NAMALWA (cell line): ENCODE results near the gene SPAG6.
A peak's percentile ranks its signal among the peaks of the same experiment; 100 is the strongest.
"Not testable (repeated sequence)": the region's sequence is repeated elsewhere in the genome, so short reads cannot be mapped to it uniquely, and the experiment has no call there.

Experiments used
- DNase-seq: peaks from one replicate; pipeline ENCODE4 v3.0.0-alpha.2; 2015; ENCODE audit warnings: low spot score

The SPAG6 gene

DNA sequence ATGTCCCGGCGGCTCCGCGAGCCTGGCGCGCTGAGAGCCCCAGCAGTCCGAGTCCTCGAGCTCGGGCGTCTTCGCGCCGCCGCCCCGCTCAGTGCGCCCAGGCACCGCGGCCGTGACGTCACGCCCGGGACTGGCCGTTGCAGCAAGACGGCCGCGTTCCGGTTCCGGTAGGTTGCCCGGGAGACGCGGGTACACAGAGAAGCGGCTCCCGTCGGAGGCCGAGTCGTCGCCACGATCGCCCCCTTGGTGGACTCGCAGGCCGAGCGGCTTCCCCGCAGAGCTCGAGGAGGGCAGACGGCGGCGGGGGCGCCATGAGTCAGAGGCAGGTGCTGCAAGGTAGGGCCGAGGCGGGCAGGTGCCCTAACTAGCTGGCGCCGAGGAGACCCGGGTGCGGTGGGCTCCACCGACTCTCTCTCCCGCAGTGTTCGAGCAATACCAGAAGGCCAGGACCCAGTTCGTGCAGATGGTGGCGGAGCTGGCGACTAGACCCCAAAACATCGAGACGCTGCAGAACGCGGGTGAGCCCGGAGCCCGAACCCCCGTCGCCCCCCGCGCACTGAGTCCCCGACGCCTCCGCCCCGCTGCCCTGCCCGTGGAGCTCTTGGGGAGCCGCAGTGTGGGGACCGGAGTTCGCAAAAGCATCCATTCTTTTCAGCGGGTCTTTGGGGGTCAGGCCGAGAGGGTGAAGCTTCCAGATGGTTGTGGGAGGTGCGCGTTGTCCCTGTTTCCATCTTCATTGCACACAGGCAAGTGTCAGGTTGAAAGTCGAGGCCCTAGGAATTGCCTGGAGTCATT lies at the start of gene SPAG6:
Gene SPAG6, plus strand, starts transcription at position 196 of the 795 bp plus-strand sequence. Its CDS starts 116 bp downstream, at position 312.
- DNase-seq = no peak

DNA sequence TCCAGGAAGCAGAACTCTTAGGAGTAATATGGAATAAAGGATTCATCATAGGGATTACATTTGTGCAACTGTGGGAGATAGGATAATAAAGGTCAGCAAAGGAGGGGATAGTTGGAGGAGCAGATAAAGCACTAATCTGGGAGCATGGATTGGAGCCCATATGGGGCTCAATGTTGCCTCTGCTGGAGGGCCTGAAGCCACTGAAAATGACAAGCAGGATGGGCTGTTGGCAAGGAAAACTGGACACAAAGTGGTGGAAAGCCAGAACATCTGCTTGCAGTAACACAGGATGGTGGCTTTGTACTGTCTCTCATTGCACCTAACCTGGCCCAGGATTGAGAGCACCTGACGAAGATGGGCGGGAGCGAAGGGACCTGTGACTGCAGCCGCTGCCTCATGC lies 44.1 kb upstream of the SPAG6 start:
- DNase-seq = no peak

DNA sequence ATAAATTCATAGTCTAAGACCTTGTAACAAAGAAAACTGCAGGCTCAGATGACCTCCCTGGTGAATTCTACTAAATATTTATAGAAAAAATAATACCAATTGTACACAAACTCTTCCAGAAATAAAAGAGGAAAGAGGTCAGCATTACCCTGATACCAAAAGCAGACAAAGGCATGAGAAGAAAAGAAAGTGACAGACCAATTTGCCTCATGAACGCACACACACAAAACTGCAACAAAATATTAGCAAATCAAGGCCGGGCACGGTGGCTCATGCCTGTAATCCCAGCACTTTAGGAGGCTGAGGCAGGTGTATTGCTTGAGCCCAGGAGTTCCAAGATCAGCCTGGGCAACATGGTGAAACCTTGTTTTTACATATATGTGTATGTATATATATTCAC lies 41.8 kb upstream of the SPAG6 start:
- no peak for DNase-seq

DNA sequence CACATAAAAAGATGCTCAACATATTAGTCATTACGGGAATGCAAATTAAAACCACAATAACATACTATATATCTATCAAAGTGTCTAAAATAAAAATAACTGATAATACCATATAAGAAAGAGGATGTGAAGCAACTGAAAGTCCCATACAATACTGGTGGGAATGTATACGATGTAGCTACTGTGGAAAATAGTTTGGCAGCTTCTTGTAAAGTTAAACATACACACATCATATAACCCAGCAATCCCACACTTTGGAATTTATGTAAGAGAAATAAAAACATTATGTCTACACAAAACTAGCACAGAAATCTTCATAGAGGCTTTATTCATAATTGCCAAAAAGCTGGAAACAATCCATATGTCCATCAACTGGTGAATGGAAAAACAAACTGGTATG lies 39.6 kb upstream of the SPAG6 start:
- DNase-seq = no peak

DNA sequence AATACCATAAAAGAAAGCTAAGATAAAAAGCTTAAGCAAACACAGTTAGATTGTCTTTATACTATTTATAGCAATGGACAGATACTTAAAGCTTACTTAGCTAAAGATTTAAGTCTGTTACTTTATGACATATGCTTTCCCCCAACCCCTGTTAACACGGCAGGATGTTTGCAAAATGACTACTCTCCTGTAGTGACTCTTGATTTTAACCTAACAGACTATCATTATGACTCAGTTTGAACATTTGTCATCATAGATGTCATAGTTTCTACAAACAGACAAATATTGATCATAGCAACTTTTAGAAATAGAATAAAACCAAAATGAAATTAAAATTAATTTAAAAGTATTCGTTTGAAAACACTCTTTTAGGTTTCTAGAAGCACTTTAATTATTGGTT lies 36.9 kb upstream of the SPAG6 start:
- no peak for DNase-seq

DNA sequence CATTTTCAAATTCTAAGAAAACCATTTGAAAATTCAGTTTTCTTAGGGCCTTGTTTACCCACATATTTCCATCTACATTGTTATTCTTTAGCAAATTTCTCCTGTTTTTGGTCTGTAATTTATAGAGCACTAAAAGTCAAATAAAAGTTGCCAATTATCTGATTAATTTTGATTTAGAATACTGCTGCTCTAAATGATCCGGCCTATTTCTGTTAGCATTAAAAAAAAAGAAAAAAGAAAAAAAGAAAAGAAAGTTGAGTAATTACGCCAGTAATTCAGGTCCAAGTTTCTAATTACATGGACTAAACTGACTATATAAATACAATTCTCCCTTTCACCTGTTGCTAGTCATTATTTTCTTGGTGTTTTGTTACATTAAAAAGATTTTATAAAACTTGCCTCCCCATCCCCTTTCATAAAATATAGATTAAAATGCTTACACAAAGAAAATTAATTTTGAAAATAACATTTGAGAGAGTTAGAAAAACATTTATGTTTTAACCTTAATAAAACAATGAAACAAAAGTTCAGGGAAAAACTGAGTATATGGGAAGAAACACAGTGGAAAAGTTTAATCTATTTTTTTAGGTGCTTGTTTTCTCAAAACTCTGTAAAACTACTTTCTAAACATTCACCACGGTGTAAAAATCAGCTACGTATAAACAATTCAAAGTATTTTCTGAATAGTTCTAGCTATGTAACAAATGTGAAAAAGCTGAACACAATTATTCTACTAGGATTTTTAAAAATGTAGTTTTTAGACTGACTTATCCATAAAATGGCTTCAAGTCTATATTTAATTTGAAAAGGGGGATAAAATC lies 35.9 kb upstream of the SPAG6 start:
- no peak for DNase-seq

DNA sequence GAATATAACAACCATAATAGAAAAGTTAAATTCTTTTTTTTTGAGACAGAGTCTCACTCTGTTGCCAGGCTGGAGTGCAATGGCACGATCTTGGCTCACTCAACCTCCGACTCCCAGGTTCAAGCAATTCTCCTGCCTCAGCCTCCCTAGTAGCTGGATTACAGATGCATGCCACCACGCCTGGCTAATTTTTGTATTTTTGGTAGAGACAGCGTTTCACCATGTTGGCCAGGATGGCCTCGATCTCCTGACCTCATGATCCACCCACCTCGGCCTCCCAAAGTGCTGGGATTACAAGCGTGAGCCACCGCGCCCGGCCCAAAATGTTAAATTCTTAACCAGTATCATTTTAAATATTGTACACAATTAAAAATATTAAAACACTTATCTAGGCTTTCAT lies 35.3 kb upstream of the SPAG6 start:
- DNase-seq = not testable (repeated sequence)

DNA sequence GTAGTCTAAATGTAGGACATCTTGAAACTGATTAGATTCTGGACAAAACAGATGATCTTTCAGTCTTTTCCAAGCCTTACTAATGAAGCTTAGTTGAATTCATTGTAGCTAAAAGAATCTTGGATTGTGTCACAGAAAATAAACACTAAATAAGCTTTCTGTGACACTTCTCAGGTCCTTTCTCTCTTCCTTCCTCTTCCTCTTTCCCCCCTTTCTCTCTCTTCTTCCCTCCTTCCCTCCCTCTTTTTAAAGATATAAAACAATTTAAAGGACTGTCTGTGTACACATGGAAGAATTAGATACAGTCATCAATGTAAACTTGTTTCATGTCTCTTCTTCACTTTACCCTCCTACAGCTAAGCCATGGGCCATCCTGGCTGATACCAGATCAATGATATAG lies 34.4 kb upstream of the SPAG6 start:
- no peak for DNase-seq

DNA sequence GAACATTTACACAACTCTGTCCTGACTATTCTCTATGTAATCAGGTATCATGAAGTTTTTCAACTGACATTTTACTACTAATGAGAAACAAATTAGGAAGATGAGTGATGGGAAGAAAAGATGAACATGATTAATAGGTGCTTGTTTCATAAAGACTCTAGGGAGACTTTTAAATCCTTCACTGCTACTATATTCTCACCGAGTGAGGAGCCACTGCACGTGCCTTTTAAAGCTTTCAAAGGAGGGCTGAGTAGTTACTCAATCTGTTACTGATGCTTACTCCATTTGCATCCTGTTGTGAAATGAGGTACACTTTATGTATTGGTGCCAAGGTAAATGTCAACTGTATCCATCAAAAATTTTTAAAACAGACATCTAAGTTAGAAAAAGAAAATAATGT lies 30.4 kb upstream of the SPAG6 start:
- DNase-seq = peak; percentile 47

DNA sequence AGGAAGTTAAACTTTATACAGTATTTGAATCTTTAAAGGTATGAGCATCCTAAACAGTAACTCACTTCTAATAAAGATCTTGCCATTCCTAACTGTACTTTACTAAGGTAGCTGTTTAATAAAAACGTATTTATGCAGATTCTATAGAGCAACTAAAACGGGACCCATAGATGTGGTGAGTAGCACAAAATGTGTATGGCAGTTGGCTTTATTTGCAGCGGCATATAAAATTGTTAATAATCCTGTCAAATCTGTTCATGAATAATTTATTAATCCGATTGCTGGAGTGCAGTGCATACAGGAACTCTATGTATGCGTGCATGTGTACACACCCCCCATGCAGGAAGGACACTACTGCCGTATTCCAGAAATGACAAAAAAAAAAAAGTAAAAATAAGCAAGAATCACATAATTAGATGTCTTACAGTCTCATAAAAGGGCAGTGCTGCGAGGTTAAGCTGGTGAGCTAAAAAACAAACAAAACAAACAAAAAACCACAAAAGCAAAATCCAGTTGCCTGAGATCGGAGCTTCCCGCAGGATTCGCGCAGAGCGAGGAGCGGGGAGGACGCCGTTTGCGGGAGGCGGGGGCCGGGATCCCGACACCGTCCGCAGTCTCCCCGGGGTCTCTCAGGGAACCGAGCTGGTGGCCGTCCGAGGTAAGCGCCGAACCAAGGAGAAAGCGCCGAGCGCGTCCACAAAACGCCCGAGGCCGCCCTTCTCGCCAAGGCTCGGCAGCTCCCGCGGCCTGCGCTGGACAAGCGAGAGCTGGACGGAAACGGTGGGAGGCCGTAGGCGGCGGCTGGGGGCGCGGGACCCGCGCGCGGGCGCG lies 29.6 kb upstream of the SPAG6 start:
- DNase-seq = peak; percentile 22

DNA sequence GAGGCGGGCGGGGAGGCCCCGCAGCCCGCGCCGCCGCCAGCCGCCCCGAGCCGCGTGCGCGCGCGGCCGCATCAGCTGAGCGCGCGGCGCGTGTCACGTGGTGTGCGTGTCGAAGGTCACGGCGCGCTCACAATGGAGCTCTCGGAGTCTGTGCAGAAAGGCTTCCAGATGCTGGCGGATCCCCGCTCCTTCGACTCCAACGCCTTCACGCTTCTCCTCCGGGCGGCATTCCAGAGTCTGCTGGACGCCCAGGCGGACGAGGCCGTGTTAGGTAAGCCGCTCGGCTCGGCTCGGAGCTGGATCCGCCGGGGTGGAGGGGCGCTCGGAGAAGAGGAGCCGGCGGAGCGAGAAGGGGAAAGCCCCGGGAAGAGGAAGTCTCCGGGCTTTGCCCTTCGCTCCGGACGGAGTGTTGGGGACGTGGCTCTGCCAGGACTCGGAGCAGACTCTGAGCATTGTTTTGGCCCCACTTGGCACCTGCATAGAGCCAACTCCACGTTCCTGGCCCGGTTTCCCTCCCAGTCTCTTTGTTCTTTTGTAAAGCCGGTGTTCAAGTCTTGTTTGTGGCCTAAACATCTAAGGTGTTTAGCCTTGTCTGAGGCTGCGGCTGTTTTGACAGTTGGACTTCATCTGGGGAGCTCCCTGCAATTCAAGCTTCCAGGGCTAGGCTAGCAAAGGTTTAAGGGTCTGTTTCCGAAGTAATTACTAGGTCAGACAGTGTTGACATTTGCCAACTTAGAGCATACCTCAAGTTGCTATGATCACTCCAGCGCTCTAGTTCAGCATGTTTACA lies 28.8 kb upstream of the SPAG6 start, which contains the start of gene COMMD3:
Gene COMMD3, plus strand, starts transcription at position 103 of the 790 bp plus-strand sequence. Its CDS starts 30 bp downstream, at position 133.
- DNase-seq = peak; percentile 86

DNA sequence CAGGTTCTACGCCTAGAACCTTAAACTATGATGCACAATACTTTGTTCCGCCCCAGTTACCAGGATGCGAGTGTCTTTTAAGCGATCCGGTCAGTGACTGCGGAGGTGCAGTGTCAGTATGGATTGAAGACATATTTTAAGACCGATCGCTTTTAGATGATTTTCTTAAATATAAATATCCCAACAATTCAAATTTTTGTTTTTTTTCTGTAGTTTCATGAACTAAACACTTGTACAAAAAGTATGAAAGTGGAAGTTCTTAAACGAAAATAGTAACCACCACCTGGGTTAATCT lies 28.3 kb upstream of the SPAG6 start:
- DNase-seq = no peak

DNA sequence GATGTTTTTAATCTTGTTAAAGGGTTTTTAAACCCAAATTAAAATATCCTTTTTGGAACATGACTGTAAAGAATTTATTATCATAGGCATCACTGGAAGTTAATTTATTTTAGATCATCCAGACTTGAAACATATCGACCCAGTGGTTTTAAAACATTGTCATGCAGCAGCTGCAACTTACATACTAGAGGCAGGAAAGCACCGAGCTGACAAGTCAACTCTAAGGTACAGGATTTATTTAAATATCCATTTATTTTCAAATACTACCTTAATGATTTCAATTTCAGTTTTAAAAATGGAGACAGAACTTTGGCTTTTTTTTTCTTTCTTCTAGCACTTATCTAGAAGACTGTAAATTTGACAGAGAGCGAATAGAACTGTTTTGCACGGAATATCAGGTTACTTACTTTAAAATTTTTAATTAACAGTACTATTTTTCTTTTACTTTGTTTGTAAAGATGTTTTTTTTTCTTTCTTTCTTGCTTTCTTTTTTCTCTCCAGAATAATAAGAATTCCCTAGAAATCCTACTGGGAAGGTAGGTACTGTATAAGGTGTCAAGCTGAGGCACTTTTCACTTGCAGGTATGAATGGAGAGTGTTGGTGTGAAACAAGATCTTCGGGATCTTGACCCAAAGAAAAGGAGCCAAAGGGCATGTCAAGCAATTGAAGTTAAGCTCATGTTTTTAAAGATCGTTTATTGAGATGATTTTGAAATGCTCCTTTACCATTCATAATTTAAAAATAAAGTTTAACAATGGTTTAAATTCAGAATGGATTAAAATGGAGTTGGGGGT lies 27.3 kb upstream of the SPAG6 start:
- DNase-seq = peak; percentile 48

DNA sequence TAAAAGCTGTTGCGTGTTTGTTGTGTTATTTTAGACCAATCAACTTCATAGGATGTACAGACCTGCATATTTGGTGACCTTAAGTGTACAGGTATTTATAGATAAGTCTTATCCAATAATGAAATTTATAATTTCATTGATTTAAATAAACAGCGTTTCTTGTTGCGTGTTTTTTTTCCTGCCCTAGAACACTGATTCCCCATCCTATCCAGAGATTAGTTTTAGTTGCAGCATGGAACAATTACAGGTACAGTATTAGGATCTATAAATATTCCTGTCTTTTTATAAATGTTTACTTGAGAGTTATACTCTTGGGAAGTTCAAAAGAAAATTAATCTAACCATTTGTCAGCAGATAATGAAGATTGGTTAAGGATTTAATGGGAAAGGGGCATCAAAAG lies 26.5 kb upstream of the SPAG6 start:
- DNase-seq = no peak

DNA sequence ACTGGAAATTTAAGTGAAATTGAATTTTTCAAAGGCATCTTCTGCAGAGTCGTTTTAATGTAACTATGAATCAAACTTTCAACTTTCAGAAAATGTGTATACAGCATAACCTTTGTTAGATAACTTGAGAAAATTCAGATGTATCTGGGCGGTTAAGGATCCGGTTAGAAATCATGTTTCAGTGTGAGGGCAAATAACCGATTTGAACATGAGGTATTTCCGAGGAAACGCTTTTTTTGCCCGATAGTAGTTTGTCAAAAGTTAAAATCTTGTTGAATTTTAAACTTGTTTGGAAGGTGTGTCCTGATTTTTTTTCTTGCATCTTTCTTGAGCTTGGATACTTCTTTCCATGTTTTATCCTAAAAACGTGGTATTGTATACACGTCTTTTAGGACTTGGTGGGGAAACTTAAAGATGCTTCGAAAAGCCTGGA lies 25.7 kb upstream of the SPAG6 start:
- peak; percentile 11 for DNase-seq

DNA sequence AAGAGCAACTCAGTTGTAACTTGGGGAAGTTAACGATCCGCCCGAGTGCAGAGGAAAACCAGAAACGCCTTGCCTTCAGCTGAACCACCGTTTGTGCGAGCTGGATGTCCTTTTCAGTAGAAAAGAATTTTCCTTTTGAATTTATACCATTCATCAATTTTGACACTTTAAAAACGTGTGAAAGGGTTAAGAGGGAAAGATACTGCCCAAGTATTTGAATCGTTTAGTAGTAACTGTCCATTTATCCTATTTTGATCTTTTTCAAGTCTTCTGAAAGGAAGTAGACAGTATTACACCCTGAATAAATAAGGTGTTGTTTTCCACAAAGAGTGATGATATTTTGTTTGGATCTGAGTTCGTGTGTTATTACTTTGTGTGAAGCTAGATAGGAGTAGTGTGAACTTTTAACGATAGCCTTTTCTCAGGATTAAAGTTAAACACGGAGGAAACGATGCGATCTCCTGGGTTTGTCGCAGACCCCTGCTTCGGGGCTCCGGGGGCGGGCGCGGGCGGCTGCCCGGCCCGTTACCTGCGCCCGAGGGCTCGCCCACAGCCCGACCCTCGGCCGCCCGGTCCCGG lies 25.2 kb upstream of the SPAG6 start:
- DNase-seq = peak; percentile 56

DNA sequence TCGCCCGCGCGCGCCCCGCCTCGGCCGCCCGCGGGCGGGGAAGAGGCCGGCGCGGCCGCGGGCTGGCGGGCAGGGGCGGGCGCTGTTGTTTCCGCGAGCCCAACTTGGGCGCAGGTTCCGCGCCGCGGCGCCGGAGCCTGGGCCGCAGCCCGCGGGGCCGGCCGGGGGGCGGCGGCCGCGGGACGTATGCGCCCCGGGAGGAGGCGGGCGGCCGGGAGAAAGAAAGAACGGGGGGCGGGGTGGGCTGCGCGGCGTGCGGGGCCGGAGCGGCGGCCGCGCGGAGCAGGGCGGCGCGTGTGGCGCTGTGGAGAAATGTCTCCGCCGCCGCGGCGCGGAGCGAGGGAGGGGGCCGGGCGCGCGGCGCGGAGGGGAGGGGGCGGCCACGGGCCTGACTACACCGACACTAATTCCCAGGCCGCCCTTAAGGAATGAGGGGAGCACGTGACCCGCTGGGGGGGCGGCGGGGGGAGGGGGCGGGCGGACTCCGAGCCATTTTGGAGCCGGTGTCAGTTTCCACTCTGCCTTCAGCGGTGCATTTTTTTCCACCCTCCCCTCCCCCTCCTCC lies 24.6 kb upstream of the SPAG6 start, which contains the start of gene BMI1:
Gene BMI1, plus strand, starts transcription at position 509 of the 565 bp plus-strand sequence. CDS start 5,351 bp downstream, outside the sequence.
- DNase-seq = peak; percentile 61

DNA sequence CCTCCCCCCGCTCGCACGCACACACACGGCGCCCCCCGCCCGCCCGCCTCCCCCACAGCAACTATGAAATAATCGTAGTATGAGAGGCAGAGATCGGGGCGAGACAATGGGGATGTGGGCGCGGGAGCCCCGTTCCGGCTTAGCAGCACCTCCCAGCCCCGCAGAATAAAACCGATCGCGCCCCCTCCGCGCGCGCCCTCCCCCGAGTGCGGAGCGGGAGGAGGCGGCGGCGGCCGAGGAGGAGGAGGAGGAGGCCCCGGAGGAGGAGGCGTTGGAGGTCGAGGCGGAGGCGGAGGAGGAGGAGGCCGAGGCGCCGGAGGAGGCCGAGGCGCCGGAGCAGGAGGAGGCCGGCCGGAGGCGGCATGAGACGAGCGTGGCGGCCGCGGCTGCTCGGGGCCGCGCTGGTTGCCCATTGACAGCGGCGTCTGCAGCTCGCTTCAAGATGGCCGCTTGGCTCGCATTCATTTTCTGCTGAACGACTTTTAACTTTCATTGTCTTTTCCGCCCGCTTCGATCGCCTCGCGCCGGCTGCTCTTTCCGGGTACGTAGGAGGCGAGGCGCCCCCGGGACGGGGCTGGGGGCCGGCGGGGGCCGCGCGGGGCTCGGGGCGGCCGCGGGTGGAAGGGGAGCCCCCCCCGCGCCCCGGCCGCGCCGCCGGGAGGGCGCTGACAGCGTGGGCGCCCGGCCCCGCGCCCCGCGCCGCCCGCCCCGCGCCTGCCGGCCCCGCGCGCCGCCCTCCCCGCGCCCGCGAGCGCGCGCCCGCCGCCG lies 24.0 kb upstream of the SPAG6 start:
- peak; percentile 77 for DNase-seq
